Measurements from ENCODE around the gene PFKP. TPM values are rescaled to one million over a fixed set of nuclear protein-coding genes. Genes with fewer than 3 reads are reported as not detected.

PFKP gene
- 78.3 TPM for polyA plus RNA-seq (2013, experiment 1 of 4)
- 84.2 TPM for polyA plus RNA-seq (2013, experiment 2 of 4)
- polyA plus RNA-seq (2013, experiment 3 of 4) = 48.6 TPM
- 51.8 TPM for polyA plus RNA-seq (2013, experiment 4 of 4)

DNA sequence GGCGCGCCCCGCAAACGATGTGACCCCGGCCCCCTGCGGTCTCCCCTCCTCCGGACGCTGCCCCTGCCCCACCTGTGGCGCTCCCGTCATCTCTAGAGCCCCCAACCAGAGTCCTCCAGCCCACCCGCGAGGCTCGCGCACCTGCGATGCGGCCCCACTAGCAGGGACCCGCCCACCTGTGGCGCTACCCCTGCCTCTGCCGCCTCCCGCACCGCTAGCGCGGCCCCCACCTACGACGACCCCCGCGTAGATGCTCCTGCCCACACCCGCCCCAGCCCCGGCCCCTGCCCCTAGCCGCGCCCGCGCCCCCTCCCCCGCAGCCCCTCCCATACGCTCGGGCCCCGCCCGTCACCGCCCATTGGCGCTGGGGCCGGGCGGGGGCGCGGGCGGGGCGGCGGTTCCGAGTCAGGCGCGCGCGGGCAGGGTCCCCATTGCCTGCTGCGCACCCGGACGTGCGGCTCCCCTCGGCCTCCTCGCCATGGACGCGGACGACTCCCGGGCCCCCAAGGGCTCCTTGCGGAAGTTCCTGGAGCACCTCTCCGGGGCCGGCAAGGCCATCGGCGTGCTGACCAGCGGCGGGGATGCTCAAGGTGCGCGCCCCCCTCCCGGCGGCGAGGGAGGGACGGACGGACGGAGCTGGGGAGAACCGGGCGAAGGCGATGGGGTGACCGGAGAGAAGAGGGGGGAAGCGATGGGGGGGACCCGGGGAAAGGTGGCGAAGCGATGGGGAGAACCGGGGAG lies at the start of gene PFKP:
TSS of gene PFKP (plus strand) at position 431 of the 741 bp plus-strand sequence. CDS start at position 479, 48 bp downstream.
- Histone ChIP-seq H3K9me3 (ENCODE audit: control insufficient read depth, low read length) (no peaks in the 10 kb centered on the region), H3K4me1 (ENCODE audit: control insufficient read depth, insufficient read depth, low read length) (no peaks in the 10 kb centered on the region), H3K27ac (ENCODE audit: insufficient read depth, low read depth, low read length, poor library complexity, severe bottlenecking) (no peak within 1 kb of the TSS), H3K36me3 (ENCODE audit: control insufficient read depth, insufficient read depth, low read length) (no peaks in the 10 kb centered on the region), H3K27me3 (ENCODE audit: control insufficient read depth, insufficient read depth, low read length, poor library complexity, severe bottlenecking) (peaks cover 34% of the 10 kb centered on the region), H3K4me3 (ENCODE audit: insufficient read depth, low read depth, low read length) (peak within 1 kb of the TSS; percentile 75)
- WGBS, 2 experiments = 0% methylated on average over 85 to 86 of the region's 86 CpGs

DNA sequence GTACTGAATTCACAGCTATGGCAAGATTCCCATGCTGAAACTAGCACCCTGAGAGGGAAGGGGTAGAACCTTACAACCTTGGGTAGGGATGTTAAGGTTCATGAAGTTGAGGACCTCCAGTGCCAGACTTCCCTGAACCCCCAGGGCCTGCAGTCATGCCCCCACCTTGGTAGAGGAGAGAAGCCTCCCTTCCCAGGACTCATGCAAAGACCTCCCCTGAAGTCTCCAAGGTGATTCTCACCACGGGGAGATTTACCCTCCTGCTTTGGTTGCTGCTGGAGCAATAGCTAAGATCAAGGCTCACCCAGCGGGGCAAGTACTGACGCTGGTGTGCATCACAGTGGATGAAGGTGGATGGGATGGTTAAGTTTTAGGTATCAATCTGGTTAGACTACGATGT lies 49.1 kb upstream of the PFKP start:
- Histone ChIP-seq H3K36me3 (ENCODE audit: control insufficient read depth, insufficient read depth, low read length) (no peaks in the 10 kb centered on the region), H3K4me1 (ENCODE audit: control insufficient read depth, insufficient read depth, low read length) (no peaks in the 10 kb centered on the region), H3K4me3 (ENCODE audit: insufficient read depth, low read depth, low read length) (no peak overlapping the region), H3K9me3 (ENCODE audit: control insufficient read depth, low read length) (no peaks in the 10 kb centered on the region), H3K27ac (ENCODE audit: insufficient read depth, low read depth, low read length, poor library complexity, severe bottlenecking) (no peak overlapping the region), H3K27me3 (ENCODE audit: control insufficient read depth, insufficient read depth, low read length, poor library complexity, severe bottlenecking) (no peaks in the 10 kb centered on the region)
- 94 to 96% methylated on average over 4 of the region's 4 CpGs for WGBS, 2 experiments

DNA sequence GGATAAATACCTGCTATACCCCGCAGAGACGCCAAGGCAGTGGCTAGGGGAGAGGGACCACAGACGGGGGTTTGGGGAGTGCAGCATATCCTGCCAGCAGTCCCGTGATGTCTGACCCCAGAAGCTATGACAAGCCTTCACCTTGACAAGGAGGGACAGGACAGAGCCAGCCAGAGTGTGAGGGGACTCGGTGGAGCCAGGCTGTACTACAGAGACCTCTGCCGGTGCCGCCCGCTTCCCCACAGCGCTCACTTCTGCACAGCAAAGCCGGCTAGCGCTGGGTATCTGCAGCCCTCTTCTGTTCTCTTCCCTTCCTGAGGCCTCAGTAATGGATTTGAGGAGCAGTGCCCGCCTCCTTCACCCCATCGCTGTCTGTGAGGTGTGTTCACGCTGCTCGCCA lies 47.0 kb upstream of the PFKP start:
- H3K27ac ChIP-seq (ENCODE audit: insufficient read depth, low read depth, low read length, poor library complexity, severe bottlenecking) = no peak overlapping the region
- no peaks in the 10 kb centered on the region for H3K4me1 ChIP-seq (ENCODE audit: control insufficient read depth, insufficient read depth, low read length)
- H3K36me3 ChIP-seq (ENCODE audit: control insufficient read depth, insufficient read depth, low read length) = no peaks in the 10 kb centered on the region
- no peaks in the 10 kb centered on the region for H3K27me3 ChIP-seq (ENCODE audit: control insufficient read depth, insufficient read depth, low read length, poor library complexity, severe bottlenecking)
- H3K4me3 ChIP-seq (ENCODE audit: insufficient read depth, low read depth, low read length) = no peak overlapping the region
- WGBS, 2 experiments = 96% methylated on average over 15 of the region's 15 CpGs
- H3K9me3 ChIP-seq (ENCODE audit: control insufficient read depth, low read length) = no peaks in the 10 kb centered on the region

DNA sequence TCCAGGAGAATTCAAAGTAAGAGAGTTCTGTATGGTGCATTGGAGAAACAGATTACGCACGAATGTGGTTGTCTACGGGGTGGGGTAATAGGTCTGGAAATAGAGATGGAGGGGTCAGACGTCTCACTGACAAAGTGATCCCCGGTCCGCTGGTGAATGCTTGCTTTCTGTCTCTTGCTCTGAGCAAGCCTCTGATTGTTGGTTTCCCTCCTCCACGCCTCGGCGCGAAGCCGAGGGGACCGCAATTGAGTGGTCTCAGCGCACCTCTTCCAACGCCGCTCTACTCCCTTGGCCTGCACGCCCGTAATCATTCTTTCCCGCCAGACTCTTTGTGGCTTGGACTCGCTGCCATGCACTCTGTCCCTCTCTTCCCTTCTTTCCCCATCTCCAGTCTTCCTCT lies 46.5 kb upstream of the PFKP start:
- H3K4me3 ChIP-seq (ENCODE audit: insufficient read depth, low read depth, low read length) = no peak overlapping the region
- no peaks in the 10 kb centered on the region for H3K4me1 ChIP-seq (ENCODE audit: control insufficient read depth, insufficient read depth, low read length)
- H3K9me3 ChIP-seq (ENCODE audit: control insufficient read depth, low read length) = no peaks in the 10 kb centered on the region
- no peaks in the 10 kb centered on the region for H3K27me3 ChIP-seq (ENCODE audit: control insufficient read depth, insufficient read depth, low read length, poor library complexity, severe bottlenecking)
- H3K27ac ChIP-seq (ENCODE audit: insufficient read depth, low read depth, low read length, poor library complexity, severe bottlenecking) = no peak overlapping the region
- no peaks in the 10 kb centered on the region for H3K36me3 ChIP-seq (ENCODE audit: control insufficient read depth, insufficient read depth, low read length)
- WGBS, 2 experiments = 94 to 96% methylated on average over 19 of the region's 19 CpGs

DNA sequence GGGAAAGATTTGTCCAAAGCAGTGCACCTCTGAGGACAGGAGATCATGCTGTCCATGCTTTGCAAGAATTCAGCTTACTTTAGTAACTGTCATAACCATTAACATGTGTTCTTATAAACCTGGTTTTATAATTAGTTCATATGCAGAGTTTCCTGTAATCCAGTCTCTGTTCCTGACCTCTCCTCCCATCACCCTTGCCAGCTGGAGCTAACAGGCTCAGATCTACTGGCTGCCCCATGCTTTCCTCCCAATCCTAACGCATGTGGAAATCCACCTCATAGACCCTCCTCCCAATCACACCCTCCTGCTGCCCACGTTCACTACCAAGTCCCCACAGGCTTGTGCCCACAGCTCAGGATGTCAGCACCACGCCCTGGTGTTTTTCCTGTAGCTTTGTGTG lies 45.3 kb upstream of the PFKP start:
- 87 to 91% methylated on average over 3 of the region's 3 CpGs for WGBS, 2 experiments
- Histone ChIP-seq H3K27me3 (ENCODE audit: control insufficient read depth, insufficient read depth, low read length, poor library complexity, severe bottlenecking) (no peaks in the 10 kb centered on the region), H3K9me3 (ENCODE audit: control insufficient read depth, low read length) (no peaks in the 10 kb centered on the region), H3K4me1 (ENCODE audit: control insufficient read depth, insufficient read depth, low read length) (no peaks in the 10 kb centered on the region), H3K4me3 (ENCODE audit: insufficient read depth, low read depth, low read length) (no peak overlapping the region), H3K27ac (ENCODE audit: insufficient read depth, low read depth, low read length, poor library complexity, severe bottlenecking) (no peak overlapping the region), H3K36me3 (ENCODE audit: control insufficient read depth, insufficient read depth, low read length) (no peaks in the 10 kb centered on the region)

DNA sequence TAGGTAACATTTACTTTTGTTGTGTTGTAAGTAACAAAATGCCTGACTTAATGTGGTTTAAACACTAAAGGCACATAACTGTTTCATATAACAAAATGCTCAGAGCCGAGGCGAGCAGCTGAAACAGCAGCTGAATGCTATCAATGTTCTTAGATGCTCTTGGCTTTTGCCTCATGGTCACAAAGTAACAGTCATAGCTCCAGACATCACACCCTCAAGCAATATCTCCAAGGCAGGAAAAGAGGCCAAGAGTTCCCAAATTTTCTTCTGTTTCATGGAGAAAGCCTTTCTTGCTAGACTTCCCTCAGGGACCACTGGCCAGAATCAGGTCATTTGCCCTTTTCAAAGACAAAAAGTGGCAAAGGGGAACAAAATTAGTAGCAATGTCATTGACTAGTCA lies 43.5 kb upstream of the PFKP start:
- Histone ChIP-seq H3K36me3 (ENCODE audit: control insufficient read depth, insufficient read depth, low read length) (no peaks in the 10 kb centered on the region), H3K4me1 (ENCODE audit: control insufficient read depth, insufficient read depth, low read length) (no peaks in the 10 kb centered on the region), H3K27me3 (ENCODE audit: control insufficient read depth, insufficient read depth, low read length, poor library complexity, severe bottlenecking) (no peaks in the 10 kb centered on the region), H3K4me3 (ENCODE audit: insufficient read depth, low read depth, low read length) (no peak overlapping the region), H3K27ac (ENCODE audit: insufficient read depth, low read depth, low read length, poor library complexity, severe bottlenecking) (no peak overlapping the region), H3K9me3 (ENCODE audit: control insufficient read depth, low read length) (no peaks in the 10 kb centered on the region)
- 95 to 99% methylated on average over 2 of the region's 2 CpGs for WGBS, 2 experiments

DNA sequence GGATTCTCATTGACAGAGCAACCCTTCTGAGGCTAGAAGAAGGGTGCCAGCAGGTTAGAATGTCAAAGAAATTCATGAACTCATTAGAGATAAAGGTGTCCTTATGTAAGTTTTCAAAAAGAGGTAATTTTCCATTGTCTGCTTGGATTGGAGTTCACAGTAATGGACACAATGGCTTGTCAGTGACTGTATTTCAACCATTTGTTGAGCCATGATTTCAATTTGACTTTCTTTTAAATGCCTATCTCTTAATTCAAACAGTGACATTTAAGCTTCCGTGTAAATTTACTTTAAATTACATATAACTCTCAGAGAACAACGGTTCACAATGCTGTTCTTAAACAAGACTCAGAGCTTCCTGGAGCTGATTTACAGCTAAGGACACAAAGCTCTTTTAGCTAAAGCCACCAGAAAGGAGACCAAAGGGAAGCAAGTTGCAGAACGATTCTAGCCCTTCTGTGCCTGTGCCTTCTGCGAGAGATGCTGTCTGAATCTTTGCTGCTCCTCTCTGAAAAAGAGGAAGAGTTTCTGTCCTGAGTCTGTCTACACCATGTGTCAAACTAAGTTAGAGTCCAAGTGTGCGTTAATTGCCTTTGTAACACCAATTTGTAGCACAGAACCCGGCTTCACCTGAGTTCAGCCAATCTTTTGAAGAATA lies 42.2 kb upstream of the PFKP start:
- WGBS, 2 experiments = 91 to 95% methylated on average over 6 of the region's 6 CpGs
- Histone ChIP-seq H3K27ac (ENCODE audit: insufficient read depth, low read depth, low read length, poor library complexity, severe bottlenecking) (no peak overlapping the region), H3K4me3 (ENCODE audit: insufficient read depth, low read depth, low read length) (no peak overlapping the region), H3K27me3 (ENCODE audit: control insufficient read depth, insufficient read depth, low read length, poor library complexity, severe bottlenecking) (no peaks in the 10 kb centered on the region), H3K4me1 (ENCODE audit: control insufficient read depth, insufficient read depth, low read length) (no peaks in the 10 kb centered on the region), H3K36me3 (ENCODE audit: control insufficient read depth, insufficient read depth, low read length) (no peaks in the 10 kb centered on the region), H3K9me3 (ENCODE audit: control insufficient read depth, low read length) (no peaks in the 10 kb centered on the region)

DNA sequence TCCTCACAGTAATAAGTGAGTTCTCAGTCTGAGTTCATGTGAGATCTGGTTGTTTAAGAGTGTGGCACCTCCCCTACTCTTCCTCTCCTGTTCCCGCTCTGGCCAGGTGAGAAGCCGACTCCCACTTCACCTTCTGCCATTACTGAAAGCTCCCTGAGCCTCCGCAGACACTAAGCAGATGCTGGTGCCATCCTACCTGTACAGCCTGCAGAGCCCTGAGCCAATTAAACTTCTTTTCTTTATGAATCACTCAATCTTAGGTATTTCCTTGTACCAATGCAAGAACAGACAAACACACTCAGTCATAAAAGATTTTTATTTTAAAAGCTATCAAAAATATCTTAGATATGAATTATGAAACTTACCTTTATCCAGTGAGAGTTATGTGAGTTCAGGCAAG lies 39.5 kb upstream of the PFKP start:
- Histone ChIP-seq H3K27ac (ENCODE audit: insufficient read depth, low read depth, low read length, poor library complexity, severe bottlenecking) (no peak overlapping the region), H3K27me3 (ENCODE audit: control insufficient read depth, insufficient read depth, low read length, poor library complexity, severe bottlenecking) (no peaks in the 10 kb centered on the region), H3K36me3 (ENCODE audit: control insufficient read depth, insufficient read depth, low read length) (no peaks in the 10 kb centered on the region), H3K4me1 (ENCODE audit: control insufficient read depth, insufficient read depth, low read length) (no peaks in the 10 kb centered on the region), H3K9me3 (ENCODE audit: control insufficient read depth, low read length) (no peaks in the 10 kb centered on the region), H3K4me3 (ENCODE audit: insufficient read depth, low read depth, low read length) (no peak overlapping the region)
- 61 to 65% methylated on average over 3 of the region's 3 CpGs for WGBS, 2 experiments

DNA sequence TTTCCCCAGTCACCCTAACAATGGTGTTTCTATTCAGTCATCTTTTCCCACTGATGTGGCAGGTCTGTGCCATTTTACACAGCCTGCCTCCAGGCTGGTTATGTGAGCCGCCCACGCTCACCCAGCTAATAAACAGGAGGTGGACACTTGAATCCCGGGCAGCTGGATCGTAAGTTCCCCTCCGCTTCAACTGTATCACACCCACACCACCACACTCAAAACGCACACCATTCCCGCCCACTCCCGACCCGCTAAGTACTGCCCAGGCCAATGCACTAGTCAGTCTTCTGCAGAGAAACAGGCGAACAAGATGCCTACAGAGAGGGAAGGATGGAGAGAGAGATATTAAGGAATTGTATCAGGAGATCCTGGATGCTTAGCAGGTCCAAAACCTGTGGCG lies 38.9 kb upstream of the PFKP start:
- Histone ChIP-seq H3K4me3 (ENCODE audit: insufficient read depth, low read depth, low read length) (no peak overlapping the region), H3K27ac (ENCODE audit: insufficient read depth, low read depth, low read length, poor library complexity, severe bottlenecking) (no peak overlapping the region), H3K27me3 (ENCODE audit: control insufficient read depth, insufficient read depth, low read length, poor library complexity, severe bottlenecking) (no peaks in the 10 kb centered on the region), H3K36me3 (ENCODE audit: control insufficient read depth, insufficient read depth, low read length) (no peaks in the 10 kb centered on the region), H3K4me1 (ENCODE audit: control insufficient read depth, insufficient read depth, low read length) (no peaks in the 10 kb centered on the region), H3K9me3 (ENCODE audit: control insufficient read depth, low read length) (no peaks in the 10 kb centered on the region)
- WGBS, 2 experiments = 91 to 96% methylated on average over 11 of the region's 11 CpGs

DNA sequence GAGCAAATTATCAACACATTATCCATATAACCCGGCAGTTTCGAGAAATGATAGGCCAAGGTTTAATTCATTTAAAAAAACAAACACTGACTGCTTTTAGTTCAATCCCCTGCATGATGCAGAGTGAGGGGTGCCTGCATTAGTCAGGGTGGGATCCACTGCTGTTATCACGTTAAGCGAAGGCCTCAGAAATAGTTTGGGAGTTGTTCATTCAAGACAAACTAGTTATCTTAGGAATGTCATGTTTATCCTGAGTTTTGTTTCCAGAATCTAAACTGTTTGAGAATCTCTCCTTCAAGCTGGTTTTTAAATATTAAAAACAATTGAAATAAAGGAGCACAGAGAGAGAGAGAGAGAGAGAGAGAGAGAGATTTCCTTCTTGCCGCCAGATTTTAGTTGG lies 36.6 kb upstream of the PFKP start:
- Histone ChIP-seq H3K4me1 (ENCODE audit: control insufficient read depth, insufficient read depth, low read length) (no peaks in the 10 kb centered on the region), H3K27me3 (ENCODE audit: control insufficient read depth, insufficient read depth, low read length, poor library complexity, severe bottlenecking) (no peaks in the 10 kb centered on the region), H3K9me3 (ENCODE audit: control insufficient read depth, low read length) (no peaks in the 10 kb centered on the region), H3K27ac (ENCODE audit: insufficient read depth, low read depth, low read length, poor library complexity, severe bottlenecking) (no peak overlapping the region), H3K4me3 (ENCODE audit: insufficient read depth, low read depth, low read length) (no peak overlapping the region), H3K36me3 (ENCODE audit: control insufficient read depth, insufficient read depth, low read length) (no peaks in the 10 kb centered on the region)
- WGBS, 2 experiments = 94 to 96% methylated on average over 4 of the region's 5 CpGs
